ENCODE results near the gene N4BP3. TPM values are rescaled to one million over a fixed set of nuclear protein-coding genes. Genes with fewer than 3 reads are reported as not detected.

N4BP3 gene
- total and polyA plus RNA-seq, 7 donors = 0.69 to 3.0 (median 1.4) TPM

DNA sequence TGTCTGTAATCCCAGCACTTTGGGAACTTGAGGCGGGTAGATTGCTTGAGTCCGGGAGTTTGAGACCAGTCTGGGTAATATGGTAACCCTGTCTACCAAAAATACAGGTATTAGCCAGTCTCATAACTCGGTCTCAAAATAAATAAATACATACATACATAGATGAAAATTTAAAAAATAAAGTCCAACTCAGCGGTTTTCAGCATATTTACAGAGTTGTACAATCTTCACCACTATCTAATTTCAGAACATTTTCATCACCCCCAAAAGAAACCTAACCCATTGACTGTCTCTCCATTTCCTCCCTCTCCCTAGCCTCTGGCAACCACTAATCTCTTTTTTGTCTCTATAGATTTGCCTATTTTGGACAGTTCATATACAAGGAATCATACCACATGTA is 28.2 kb downstream of the N4BP3 start:
- Histone ChIP-seq H3K9me3 (no peaks in the 10 kb centered on the region), H3K36me3 (peaks cover 22 to 85% (median 29%) of the 10 kb centered on the region in 4 donors), H3K27me3 (no peaks in the 10 kb centered on the region), H3K4me1 (peaks cover 0 to 20% (median 2%) of the 10 kb centered on the region in 4 donors), H3K27ac (no peak overlapping the region), H3K4me3 (no peak overlapping the region)
- DNase-seq = no peak
- WGBS, 2 donors = 95 to 96% methylated on average over 4 of the region's 4 CpGs
- intact Hi-C loops (cut with DNase I) = no loop called here
- TF ChIP-seq POLR2AphosphoS5 (IDR thresholded peaks at IDR 0.05) (no peak), POLR2A (IDR thresholded peaks at IDR 0.05) (no peak), EP300 (IDR thresholded peaks at IDR 0.05) (no peak)
- TF ChIP-seq, protein P1, sequence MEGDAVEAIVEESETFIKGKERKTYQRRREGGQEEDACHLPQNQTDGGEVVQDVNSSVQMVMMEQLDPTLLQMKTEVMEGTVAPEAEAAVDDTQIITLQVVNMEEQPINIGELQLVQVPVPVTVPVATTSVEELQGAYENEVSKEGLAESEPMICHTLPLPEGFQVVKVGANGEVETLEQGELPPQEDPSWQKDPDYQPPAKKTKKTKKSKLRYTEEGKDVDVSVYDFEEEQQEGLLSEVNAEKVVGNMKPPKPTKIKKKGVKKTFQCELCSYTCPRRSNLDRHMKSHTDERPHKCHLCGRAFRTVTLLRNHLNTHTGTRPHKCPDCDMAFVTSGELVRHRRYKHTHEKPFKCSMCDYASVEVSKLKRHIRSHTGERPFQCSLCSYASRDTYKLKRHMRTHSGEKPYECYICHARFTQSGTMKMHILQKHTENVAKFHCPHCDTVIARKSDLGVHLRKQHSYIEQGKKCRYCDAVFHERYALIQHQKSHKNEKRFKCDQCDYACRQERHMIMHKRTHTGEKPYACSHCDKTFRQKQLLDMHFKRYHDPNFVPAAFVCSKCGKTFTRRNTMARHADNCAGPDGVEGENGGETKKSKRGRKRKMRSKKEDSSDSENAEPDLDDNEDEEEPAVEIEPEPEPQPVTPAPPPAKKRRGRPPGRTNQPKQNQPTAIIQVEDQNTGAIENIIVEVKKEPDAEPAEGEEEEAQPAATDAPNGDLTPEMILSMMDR (IDR thresholded peaks at IDR 0.05) = no peak

- intact Hi-C loops (cut with DNase I) = no loop called here
- no peak overlapping the region for H3K4me3 ChIP-seq
- 93 to 95% methylated on average over 20 of the region's 20 CpGs for WGBS, 2 donors
- H3K27me3 ChIP-seq = no peaks in the 10 kb centered on the region
- H3K27ac ChIP-seq = no peak overlapping the region
- peaks cover 32 to 96% (median 39%) of the 10 kb centered on the region in 4 donors for H3K36me3 ChIP-seq
- H3K4me1 ChIP-seq = peaks cover 0 to 20% (median 2%) of the 10 kb centered on the region in 4 donors
- no peak for DNase-seq
- H3K9me3 ChIP-seq = no peaks in the 10 kb centered on the region
- TF ChIP-seq POLR2AphosphoS5 (IDR thresholded peaks at IDR 0.05) (no peak), EP300 (IDR thresholded peaks at IDR 0.05) (no peak), POLR2A (IDR thresholded peaks at IDR 0.05) (no peak)
- TF ChIP-seq, protein P1 (IDR thresholded peaks at IDR 0.05) = no peak
Observed at GRCh38 chr5:178142642-178143041, 29.3 kb downstream of the N4BP3 start.

DNA sequence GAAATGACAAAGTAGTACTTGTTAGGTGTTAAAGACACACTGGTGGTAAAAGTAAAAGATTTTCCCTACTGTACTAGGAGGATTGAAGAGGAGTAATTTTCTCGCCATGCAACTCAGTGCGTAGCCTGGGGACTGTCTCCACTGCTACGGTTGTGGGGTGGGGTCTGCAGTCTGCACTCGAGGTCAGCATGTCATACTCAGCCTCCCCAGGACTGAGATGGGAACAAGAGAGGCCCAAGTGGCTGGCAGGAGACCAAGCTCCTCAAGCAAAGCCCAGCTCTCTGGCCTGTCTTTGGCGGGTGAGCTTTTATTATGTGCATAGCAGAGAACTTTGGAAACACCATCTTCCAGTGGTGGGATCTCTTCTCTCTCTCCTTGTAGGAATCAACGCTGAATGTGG is 29.9 kb downstream of the N4BP3 start:
- Histone ChIP-seq H3K27me3 (no peaks in the 10 kb centered on the region), H3K36me3 (peaks cover 38 to 96% (median 44%) of the 10 kb centered on the region in 4 donors), H3K27ac (peak overlapping the region in 1 of 4 donors; percentile 31), H3K4me1 (peaks cover 0 to 20% (median 2%) of the 10 kb centered on the region in 4 donors), H3K9me3 (no peaks in the 10 kb centered on the region), H3K4me3 (no peak overlapping the region)
- no peak for DNase-seq
- intact Hi-C loops (cut with DNase I) = no loop called here
- WGBS, 2 donors = 84 to 87% methylated on average over 6 of the region's 6 CpGs
- TF ChIP-seq EP300 (IDR thresholded peaks at IDR 0.05) = no peak
- TF ChIP-seq POLR2AphosphoS5 (IDR thresholded peaks at IDR 0.05) = no peak
- no peak for TF ChIP-seq POLR2A (IDR thresholded peaks at IDR 0.05)
- TF ChIP-seq, protein P1 (IDR thresholded peaks at IDR 0.05) = no peak

- peaks cover 0 to 20% (median 2%) of the 10 kb centered on the region in 4 donors for H3K4me1 ChIP-seq
- H3K27ac ChIP-seq = peak overlapping the region in 2 of 4 donors; percentile 3 to 31
- TF ChIP-seq EP300 (IDR thresholded peaks at IDR 0.05) = no peak
- TF ChIP-seq POLR2AphosphoS5 (IDR thresholded peaks at IDR 0.05) = peak; percentile 18 to 77 (median 56)
- peak; percentile 87 for DNase-seq
- H3K36me3 ChIP-seq = peaks cover 45 to 97% (median 51%) of the 10 kb centered on the region in 4 donors
- 76 to 77% methylated on average over 10 of the region's 10 CpGs for WGBS, 2 donors
- H3K4me3 ChIP-seq = no peak overlapping the region
- no peaks in the 10 kb centered on the region for H3K9me3 ChIP-seq
- H3K27me3 ChIP-seq = no peaks in the 10 kb centered on the region
- intact Hi-C loops (cut with DNase I) = no loop called here
Observed at GRCh38 chr5:178143901-178144300, 30.6 kb downstream of the N4BP3 start.

GRCh38 chr5:178145965-178146820 is 32.9 kb downstream of the N4BP3 start:
- Histone ChIP-seq H3K9me3 (no peaks in the 10 kb centered on the region), H3K4me3 (no peak overlapping the region), H3K4me1 (peaks cover 0 to 20% (median 2%) of the 10 kb centered on the region in 4 donors), H3K36me3 (peaks cover 50 to 100% (median 58%) of the 10 kb centered on the region in 4 donors), H3K27me3 (no peaks in the 10 kb centered on the region), H3K27ac (no peak overlapping the region)
- intact Hi-C loops (cut with DNase I) = no loop called here
- 51 to 62% methylated on average over 14 of the region's 14 CpGs for WGBS, 2 donors
- TF ChIP-seq POLR2A (IDR thresholded peaks at IDR 0.05) = no peak
- TF ChIP-seq POLR2AphosphoS5 (IDR thresholded peaks at IDR 0.05) = no peak
- no peak for TF ChIP-seq EP300 (IDR thresholded peaks at IDR 0.05)
- TF ChIP-seq, protein P1 (IDR thresholded peaks at IDR 0.05) = peak in 3 of 4 experiments; percentile 27 to 64 (median 42)
- DNase-seq = no peak
